HepG2 (cell line): ENCODE results near the gene CCT6A. TPM values are rescaled to one million over a fixed set of nuclear protein-coding genes. Genes with fewer than 3 reads are reported as not detected.

ENCODE experiments used
- ADNP ChIP-seq: sonication (generic); formaldehyde crosslinking; IDR thresholded peaks from 2 replicates; pipeline ENCODE4 v1.4.0; 2020; ENCODE audit warnings: missing genetic modification reagents
- CCAR2 ChIP-seq: fragments of 200-400 bp; formaldehyde crosslinking; optimal IDR thresholded peaks from 2 replicates; pipeline ENCODE3; 2018; ENCODE audit warnings: low read depth, mild to moderate bottlenecking, low read length, moderate library complexity
- DMAP1 ChIP-seq: IDR thresholded peaks from 2 replicates; pipeline ENCODE4 v1.6.1; 2016
- E2F2 ChIP-seq: sonication (generic); formaldehyde crosslinking; IDR thresholded peaks from 2 replicates; pipeline ENCODE4 v1.4.0; 2020; ENCODE audit warnings: missing genetic modification reagents, borderline replicate concordance
- GATAD2A ChIP-seq: IDR thresholded peaks from 2 replicates; pipeline ENCODE4 v1.6.1; 2016
- HNF4A ChIP-seq: sonication (generic); formaldehyde crosslinking; IDR thresholded peaks from 2 replicates; pipeline ENCODE4 v1.4.0; 2020; ENCODE audit warnings: missing genetic modification reagents
- MTA1 ChIP-seq: sonication (generic); formaldehyde crosslinking; IDR thresholded peaks from 2 replicates; pipeline ENCODE4 v1.4.0; 2020; ENCODE audit warnings: missing genetic modification reagents, mild to moderate bottlenecking, borderline replicate concordance
- MTERF4 ChIP-seq: sonication (generic); formaldehyde crosslinking; IDR thresholded peaks from 2 replicates; pipeline ENCODE4 v1.8.0; 2023; ENCODE audit warnings: mild to moderate bottlenecking, missing genetic modification reagents
- POLR2AphosphoS5 ChIP-seq: IDR thresholded peaks from 2 replicates; pipeline ENCODE4 v1.6.1; 2012; ENCODE audit warnings: low read depth, low read length
- RAD51 ChIP-seq: fragments of 450-650 bp; IDR thresholded peaks from 2 replicates; pipeline ENCODE4 v1.6.1; 2016; ENCODE audit warnings: borderline replicate concordance
- RFX3 ChIP-seq: IDR thresholded peaks from 2 replicates; pipeline ENCODE4 v1.6.1; 2016; ENCODE audit warnings: missing biosample characterization, missing genetic modification reagents
- RNF2 ChIP-seq: fragments of 450-650 bp; conservative IDR thresholded peaks from 2 replicates; pipeline ENCODE4 v1.6.1; 2016; ENCODE audit warnings: low read depth
- U2AF2 ChIP-seq: fragments of 200-400 bp; formaldehyde crosslinking; IDR thresholded peaks from 2 replicates; pipeline ENCODE4 v1.6.1; 2017; ENCODE audit warnings: low read depth, mild to moderate bottlenecking, low read length
- ZBTB40 ChIP-seq, 2 experiments: fragments of 450-650 bp in 1 of 2; sonication (generic) in 1 of 2; formaldehyde crosslinking in 1 of 2; IDR thresholded peaks; 2 replicates each; pipeline versions ENCODE4 v1.6.1 to v1.8.0; 2016 to 2022; ENCODE audit warnings: antibody characterized with exemption in 1 of 2, mild to moderate bottlenecking in 1 of 2, missing genetic modification reagents in 1 of 2
- ZC3H4 ChIP-seq: sonication (generic); formaldehyde crosslinking; IDR thresholded peaks from 2 replicates; pipeline ENCODE4 v1.4.0; 2020; ENCODE audit warnings: missing genetic modification reagents, borderline replicate concordance
- ZNF124 ChIP-seq: sonication (generic); formaldehyde crosslinking; IDR thresholded peaks from 2 replicates; pipeline ENCODE4 v1.4.0; 2020; ENCODE audit warnings: missing genetic modification reagents
- ZNF337 ChIP-seq: sonication (generic); formaldehyde crosslinking; IDR thresholded peaks from 2 replicates; pipeline ENCODE4 v1.5.1; 2020; ENCODE audit warnings: missing genetic modification reagents, low read depth, mild to moderate bottlenecking, borderline replicate concordance
- ZNF549 ChIP-seq: sonication (generic); formaldehyde crosslinking; IDR thresholded peaks from 2 replicates; pipeline ENCODE4 v1.5.0; 2020; ENCODE audit warnings: missing genetic modification reagents
- ZNF597 ChIP-seq: sonication (generic); formaldehyde crosslinking; IDR thresholded peaks from 2 replicates; pipeline ENCODE4 v1.5.0; 2020; ENCODE audit warnings: missing genetic modification reagents
- polyA plus RNA-seq, 8 experiments: library from polyadenylated mRNA; depleted of rRNA in 3 of 8; stranded (reverse) in 7 of 8; unstranded in 1 of 8; fragments of >200 nt; fragmentation: Illumina TruSeq in 4 of 8; extraction: Trizol in 4 of 8; gene quantifications; 2 replicates each; pipeline versions ENCODE4 v1.2.1 to v1.2.3, GENCODE V29; 2011 to 2016; ENCODE audit warnings: low read depth in 4 of 8, missing spikeins in 1 of 8, mixed read lengths in 1 of 8; ENCODE audit not compliant: insufficient read depth in 1 of 8
- total RNA-seq, 5 experiments: library from RNA; depleted of rRNA; stranded (reverse); fragments of >200 nt; fragmentation: Illumina TruSeq; extraction: Trizol; gene quantifications; 2 replicates each; pipeline ENCODE4 v1.2.3, GENCODE V29; 2016; ENCODE audit warnings: low read depth in 1 of 5

Gene CCT6A
- total and polyA plus RNA-seq, 2 of the 13 experiments (the other 11 are each of a cell fraction or from before 2014, with no cell fraction given), result 219 to 292 TPM

GRCh38 chr7:56028942-56029630 lies 22.5 kb upstream of the CCT6A start (continued):
- TF ChIP-seq CCAR2 (no peak), POLR2AphosphoS5 (no peak), ZC3H4 (CRISPR knock-in tag) (no peak), RAD51 (no peak), RFX3 (no peak), E2F2 (no peak), U2AF2 (no peak), MTERF4 (CRISPR knock-in tag) (no peak), ZNF549 (CRISPR knock-in tag) (no peak), DMAP1 (no peak), ZNF597 (CRISPR knock-in tag) (no peak), HNF4A (CRISPR knock-in tag) (peak; percentile 91), ZNF124 (CRISPR knock-in tag) (no peak), MTA1 (0 out of 2 replicates have a peak, but pooled peaks have one; percentile 44), ZBTB40 (IDR thresholded peaks at IDR 0.05) (no peak), ZBTB40 (CRISPR knock-in tag; IDR thresholded peaks at IDR 0.05) (no peak), GATAD2A (peak; percentile 71), RNF2 (no peak), ADNP (CRISPR knock-in tag) (no peak), ZNF337 (CRISPR knock-in tag) (no peak)
